ENCODE results near the gene LPP. TPM values are rescaled to one million over a fixed set of nuclear protein-coding genes. Genes with fewer than 3 reads are reported as not detected.
A peak's percentile ranks its signal among the peaks of the same experiment; 100 is the strongest.

LPP gene
- total RNA-seq, 4 donors from 2014 or later = 183 to 293 (median 242) TPM

DNA sequence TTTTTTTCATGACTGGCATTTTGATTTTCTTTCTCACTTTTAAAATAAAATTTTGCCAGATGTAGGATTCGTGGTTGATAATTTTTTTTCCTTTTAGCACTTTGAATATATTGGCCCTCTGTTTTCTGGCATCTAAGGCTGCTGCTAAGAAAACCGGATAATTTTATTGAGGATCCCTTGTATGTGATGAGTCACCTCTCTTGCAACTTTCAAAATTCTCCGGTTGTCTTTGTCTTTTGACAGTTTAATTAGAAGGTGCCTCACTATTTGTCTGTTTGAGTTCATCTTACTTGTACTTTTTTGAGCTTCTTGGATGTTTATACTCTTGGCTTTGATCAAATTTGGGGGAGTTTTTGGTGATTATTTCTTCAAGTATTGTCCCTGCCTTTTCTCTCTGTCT is 349.7 kb downstream of the LPP start:
- H3K27ac ChIP-seq = no peak overlapping the region
- 64% methylated on average over 3 of the region's 3 CpGs for WGBS, 2 donors

DNA sequence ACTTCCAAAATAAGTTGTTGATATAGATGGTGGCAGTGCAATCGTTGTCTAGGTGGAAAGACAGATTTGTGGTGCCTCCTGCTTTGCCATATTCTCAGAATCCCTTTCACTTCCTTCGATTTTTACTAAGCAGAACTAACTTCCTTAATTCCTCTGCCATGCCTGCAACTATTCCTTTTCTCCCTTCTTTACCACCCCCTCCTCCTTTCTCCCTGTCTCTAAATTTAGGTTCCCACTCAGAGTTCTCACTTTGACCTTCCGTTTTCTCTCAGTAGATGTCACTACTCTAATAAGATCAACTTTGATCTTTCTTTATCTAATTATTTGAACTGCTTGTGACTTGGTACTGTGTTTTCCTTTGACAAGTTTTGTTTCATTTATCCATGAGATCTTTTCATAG is 351.2 kb downstream of the LPP start:
- Histone ChIP-seq H3K4me3 (no peak overlapping the region), H3K27ac (no peak overlapping the region)
- WGBS, 2 donors = 53 to 56% methylated on average over 3 of the region's 3 CpGs

More for the DNA sequence above, 349.7 kb downstream of the LPP start:
- DNase-seq (ENCODE audit: low spot score in 2 of 2) = no peak
- Histone ChIP-seq H3K9me3 (peaks cover 0 to 32% (median 8%) of the 10 kb centered on the region in 4 donors), H3K4me3 (no peak overlapping the region), H3K4me1 (peaks cover 0 to 10% (median 2%) of the 10 kb centered on the region in 4 donors), H3K27me3 (no peaks in the 10 kb centered on the region), H3K36me3 (peaks cover 0 to 6% (median 0%) of the 10 kb centered on the region in 3 donors)
- TF ChIP-seq EP300 (IDR thresholded peaks at IDR 0.05) = no peak
- TF ChIP-seq POLR2A (IDR thresholded peaks at IDR 0.05) = no peak
- TF ChIP-seq, protein P1, sequence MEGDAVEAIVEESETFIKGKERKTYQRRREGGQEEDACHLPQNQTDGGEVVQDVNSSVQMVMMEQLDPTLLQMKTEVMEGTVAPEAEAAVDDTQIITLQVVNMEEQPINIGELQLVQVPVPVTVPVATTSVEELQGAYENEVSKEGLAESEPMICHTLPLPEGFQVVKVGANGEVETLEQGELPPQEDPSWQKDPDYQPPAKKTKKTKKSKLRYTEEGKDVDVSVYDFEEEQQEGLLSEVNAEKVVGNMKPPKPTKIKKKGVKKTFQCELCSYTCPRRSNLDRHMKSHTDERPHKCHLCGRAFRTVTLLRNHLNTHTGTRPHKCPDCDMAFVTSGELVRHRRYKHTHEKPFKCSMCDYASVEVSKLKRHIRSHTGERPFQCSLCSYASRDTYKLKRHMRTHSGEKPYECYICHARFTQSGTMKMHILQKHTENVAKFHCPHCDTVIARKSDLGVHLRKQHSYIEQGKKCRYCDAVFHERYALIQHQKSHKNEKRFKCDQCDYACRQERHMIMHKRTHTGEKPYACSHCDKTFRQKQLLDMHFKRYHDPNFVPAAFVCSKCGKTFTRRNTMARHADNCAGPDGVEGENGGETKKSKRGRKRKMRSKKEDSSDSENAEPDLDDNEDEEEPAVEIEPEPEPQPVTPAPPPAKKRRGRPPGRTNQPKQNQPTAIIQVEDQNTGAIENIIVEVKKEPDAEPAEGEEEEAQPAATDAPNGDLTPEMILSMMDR (IDR thresholded peaks at IDR 0.05) = no peak

DNA sequence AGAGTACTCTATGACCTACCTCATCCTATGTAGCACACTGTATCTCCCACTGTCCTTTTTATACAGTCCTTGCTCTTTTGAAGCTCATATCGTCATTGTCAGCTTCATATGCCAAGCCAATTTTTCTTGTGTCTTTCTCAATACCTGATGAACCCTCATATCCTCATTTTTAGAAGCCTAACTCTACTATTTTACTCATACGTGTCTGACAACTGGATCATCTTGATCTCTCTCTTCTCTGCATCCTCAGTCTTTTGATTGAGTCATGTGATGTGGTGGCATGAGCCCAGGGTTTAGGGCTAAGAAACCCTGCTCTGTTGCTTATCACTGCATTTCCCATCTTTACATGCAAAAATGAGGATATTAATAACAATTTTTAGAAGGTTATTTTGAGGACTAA is 352.0 kb downstream of the LPP start:
- Histone ChIP-seq H3K27me3 (no peaks in the 10 kb centered on the region), H3K4me1 (peaks cover 0 to 14% (median 2%) of the 10 kb centered on the region in 4 donors), H3K27ac (no peak overlapping the region), H3K36me3 (peaks cover 0 to 6% (median 0%) of the 10 kb centered on the region in 3 donors), H3K9me3 (peaks cover 0 to 32% (median 8%) of the 10 kb centered on the region in 4 donors), H3K4me3 (no peak overlapping the region)
- no peak for DNase-seq (ENCODE audit: low spot score in 2 of 2)
- 92 to 93% methylated on average over 2 of the region's 2 CpGs for WGBS, 2 donors
- TF ChIP-seq POLR2A (IDR thresholded peaks at IDR 0.05) (no peak), EP300 (IDR thresholded peaks at IDR 0.05) (no peak)
- TF ChIP-seq, protein P1 (IDR thresholded peaks at IDR 0.05) = no peak

More for the DNA sequence above, 351.2 kb downstream of the LPP start:
- no peak for DNase-seq (ENCODE audit: low spot score in 2 of 2)
- TF ChIP-seq POLR2A (IDR thresholded peaks at IDR 0.05) (no peak), EP300 (IDR thresholded peaks at IDR 0.05) (no peak)
- TF ChIP-seq, protein P1 (IDR thresholded peaks at IDR 0.05) = no peak
- no peaks in the 10 kb centered on the region for H3K27me3 ChIP-seq
- peaks cover 0 to 6% (median 0%) of the 10 kb centered on the region in 3 donors for H3K36me3 ChIP-seq
- H3K9me3 ChIP-seq = peaks cover 0 to 32% (median 8%) of the 10 kb centered on the region in 4 donors
- peaks cover 0 to 10% (median 2%) of the 10 kb centered on the region in 4 donors for H3K4me1 ChIP-seq

DNA sequence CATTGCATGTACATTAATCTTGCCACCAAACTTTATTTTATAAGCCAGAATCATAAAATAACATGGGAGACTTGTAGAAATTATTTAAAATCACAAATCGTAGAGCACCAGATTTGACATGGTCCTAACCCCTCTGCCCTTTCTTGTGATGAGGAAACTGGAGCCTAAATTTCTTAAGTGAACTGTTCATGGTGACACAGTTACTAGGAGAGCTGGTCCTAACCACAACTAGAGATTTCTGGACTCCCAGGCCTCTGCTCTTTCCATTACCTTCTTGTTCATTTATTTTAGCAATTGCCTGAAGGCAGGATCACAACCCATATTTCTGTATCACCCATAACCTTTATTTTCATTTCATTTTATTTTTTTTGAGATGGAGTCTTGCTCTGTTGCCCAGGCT is 352.5 kb downstream of the LPP start:
- no peak overlapping the region for H3K27ac ChIP-seq
- no peak for DNase-seq (ENCODE audit: low spot score in 2 of 2)
- TF ChIP-seq POLR2A (IDR thresholded peaks at IDR 0.05) = no peak
- no peak overlapping the region for H3K4me3 ChIP-seq
- 92 to 93% methylated on average over 1 of the region's 1 CpG for WGBS, 2 donors
- H3K36me3 ChIP-seq = peaks cover 0 to 6% (median 0%) of the 10 kb centered on the region in 3 donors
- H3K9me3 ChIP-seq = peaks cover 0 to 32% (median 8%) of the 10 kb centered on the region in 4 donors
- no peaks in the 10 kb centered on the region for H3K27me3 ChIP-seq
- H3K4me1 ChIP-seq = peaks cover 0 to 14% (median 2%) of the 10 kb centered on the region in 4 donors

DNA sequence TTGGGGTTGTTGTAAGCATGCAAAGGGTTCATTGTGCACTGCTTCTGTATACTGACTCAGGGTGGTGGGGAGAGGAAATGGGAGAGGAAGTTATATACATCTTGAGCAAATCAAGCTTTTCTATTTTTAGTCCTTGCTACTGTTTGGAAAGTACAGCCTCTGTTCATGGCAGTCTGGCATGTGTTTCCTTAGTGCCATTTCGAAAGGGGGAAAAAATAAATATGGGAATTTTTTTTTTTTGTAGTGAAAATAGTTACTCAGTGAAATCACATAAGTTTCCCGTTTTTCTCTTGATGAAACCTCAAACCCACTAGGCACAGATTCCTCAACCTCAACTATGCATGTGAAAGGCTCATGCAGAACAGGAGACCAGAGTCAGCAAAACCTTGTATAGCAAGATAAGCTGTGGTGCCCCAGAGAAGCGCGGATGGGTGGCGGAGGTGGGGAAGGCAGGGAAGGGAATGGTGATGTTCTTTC is 353.3 kb downstream of the LPP start:
- Histone ChIP-seq H3K27ac (no peak overlapping the region), H3K4me3 (no peak overlapping the region), H3K4me1 (peaks cover 0 to 14% (median 2%) of the 10 kb centered on the region in 4 donors), H3K36me3 (peaks cover 0 to 6% (median 0%) of the 10 kb centered on the region in 3 donors), H3K9me3 (peaks cover 0 to 28% (median 8%) of the 10 kb centered on the region in 4 donors), H3K27me3 (no peaks in the 10 kb centered on the region)
- peak in 1 of 2 donors; percentile 7 for DNase-seq (ENCODE audit: low spot score in 2 of 2)
- 54 to 59% methylated on average over 5 of the region's 5 CpGs for WGBS, 2 donors
- TF ChIP-seq, protein P1 (IDR thresholded peaks at IDR 0.05) = no peak
- TF ChIP-seq POLR2A (IDR thresholded peaks at IDR 0.05) (no peak), EP300 (IDR thresholded peaks at IDR 0.05) (peak; percentile 17 to 77)

Measured in tibial nerve (tissue), 4 donors.